GM12878 (cell line): Measurements from ENCODE around the gene GATA3. TPM values are rescaled to one million over a fixed set of nuclear protein-coding genes. Genes with fewer than 3 reads are reported as not detected.
A peak's percentile ranks its signal among the peaks of the same experiment; 100 is the strongest.

Experiments used
- ATAC-seq: fragments of 200-7000 bp; cut with Tn5 transposase; 3 replicates; pipeline ENCODE4 v1.9.1; 2020; ENCODE audit warnings: mild to moderate bottlenecking, moderate library complexity
- BruUV-seq: library from RNA; stranded (reverse); fragments of 400-500 nt; replicated peaks from 2 replicates; lab custom pipeline; 2021; lab: Mats Ljungman, UMichigan
- CTCF ChIA-PET: fragments of 300-600 bp; sonication (Branson Sonifier 250); formaldehyde crosslinking; extraction: SDS; loops from one replicate; lab custom pipeline; 2021; ENCODE audit warnings: inconsistent platforms; lab: Yijun Ruan, JAX
- POLR2A ChIA-PET: fragments of 350-600 bp; formaldehyde crosslinking; extraction: SDS; loops from one replicate; lab custom pipeline; 2021; ENCODE audit warnings: inconsistent platforms; lab: Charles Lee
- RAD21 ChIA-PET: fragments of 300-600 bp; sonication (Branson Sonifier 250); formaldehyde crosslinking; loops from one replicate; lab custom pipeline; 2023; ENCODE audit warnings: antibody characterized with exemption; ENCODE audit not compliant: unreplicated experiment; lab: Charles Lee
- SMC1A ChIA-PET: fragments of 300-600 bp; sonication (Branson Sonifier 250); formaldehyde crosslinking; loops from one replicate; lab custom pipeline; 2023; ENCODE audit not compliant: unreplicated experiment, uncharacterized antibody; lab: Charles Lee
- DNase-seq: peaks from one replicate; pipeline ENCODE4 v3.0.0-alpha.2; 2011; ENCODE audit warnings: low read depth, low spot score
- FAIRE-seq: peaks from 3 replicates; lab custom pipeline; 2011; peaks lifted over from hg19 to GRCh38; lab: Jason Lieb, UNC
- H2AFZ ChIP-seq: 2 replicates; pipeline ENCODE4 v1.6.0; 2011; ENCODE audit warnings: low read depth, low read length, control low read depth; ENCODE audit not compliant: control insufficient read depth
- H3K27ac ChIP-seq: 2 replicates; pipeline ENCODE4 v1.5.1; 2011; ENCODE audit warnings: control low read depth; ENCODE audit not compliant: control insufficient read depth, insufficient read depth
- H3K27me3 ChIP-seq, 2 experiments: replicated peaks in 1 of 2; 2 replicates each; pipeline versions ENCODE4 v1.6.0 to v1.6.1; 2011; ENCODE audit warnings: low read length in 1 of 2; ENCODE audit not compliant: control insufficient read depth in 2 of 2, insufficient read depth in 2 of 2
- H3K36me3 ChIP-seq, 2 experiments: 2 replicates each; pipeline ENCODE4 v1.5.1; 2011; ENCODE audit warnings: low read length in 1 of 2; ENCODE audit not compliant: control insufficient read depth in 2 of 2, insufficient read depth in 2 of 2
- H3K4me1 ChIP-seq: 2 replicates; pipeline ENCODE4 v1.6.1; 2011; ENCODE audit warnings: mild to moderate bottlenecking, low read length, moderate library complexity, mixed read lengths; ENCODE audit not compliant: control insufficient read depth, insufficient read depth
- H3K4me2 ChIP-seq: 2 replicates; pipeline ENCODE4 v1.6.0; 2011; ENCODE audit warnings: control low read depth; ENCODE audit not compliant: control insufficient read depth, insufficient read depth
- H3K4me3 ChIP-seq: fragments of 200-600 bp; sonication (generic); 2 replicates; pipeline ENCODE4 v1.5.1; 2016
- H3K79me2 ChIP-seq: 2 replicates; pipeline ENCODE4 v1.6.0; 2011; ENCODE audit warnings: low read length; ENCODE audit not compliant: control insufficient read depth, insufficient read depth
- H3K9ac ChIP-seq: 2 replicates; pipeline ENCODE4 v1.8.0; 2011; ENCODE audit warnings: low read length, control low read depth, mixed read lengths; ENCODE audit not compliant: control insufficient read depth, insufficient read depth
- H3K9me3 ChIP-seq: replicated peaks from 3 replicates; pipeline ENCODE4 v1.5.1; 2011; ENCODE audit warnings: mild to moderate bottlenecking, low read length; ENCODE audit not compliant: control insufficient read depth, insufficient read depth
- H4K20me1 ChIP-seq: 2 replicates; pipeline ENCODE4 v1.6.0; 2011; ENCODE audit not compliant: control insufficient read depth, insufficient read depth
- EED ChIP-seq: sonication (generic); IDR thresholded peaks from 2 replicates; pipeline ENCODE4 v1.6.1; 2016; ENCODE audit warnings: antibody characterized with exemption, low read depth
- KAT2A ChIP-seq: conservative IDR thresholded peaks from 2 replicates; pipeline ENCODE4 v1.6.1; 2011; ENCODE audit warnings: low read depth, low read length; ENCODE audit not compliant: control insufficient read depth
- STAT3 ChIP-seq: IDR thresholded peaks from 2 replicates; pipeline ENCODE4 v1.6.1; 2011; ENCODE audit warnings: low read depth, low read length, improper control_type of control experiment
- SUZ12 ChIP-seq: fragments of 200-600 bp; sonication (generic); IDR thresholded peaks from one replicate; pipeline ENCODE4 v1.6.1; 2018; ENCODE audit warnings: antibody characterized with exemption, mild to moderate bottlenecking; ENCODE audit not compliant: unreplicated experiment
- TCF3 ChIP-seq: IDR thresholded peaks from 2 replicates; pipeline ENCODE4 v1.6.1; 2012; ENCODE audit warnings: low read depth, mild to moderate bottlenecking, low read length, borderline replicate concordance; ENCODE audit not compliant: insufficient read depth
- USF1 ChIP-seq: IDR thresholded peaks from 2 replicates; pipeline ENCODE4 v1.6.1; 2011; ENCODE audit warnings: borderline replicate concordance, low read depth, mild to moderate bottlenecking, moderate library complexity, mixed read lengths, low read length; ENCODE audit not compliant: insufficient read depth; ENCODE audit errors: extremely low read length
- YBX1 ChIP-seq: fragments of 450-650 bp; IDR thresholded peaks from 2 replicates; pipeline ENCODE4 v1.6.1; 2016; ENCODE audit warnings: antibody characterized with exemption
- ZNF24 ChIP-seq: fragments of 450-650 bp; IDR thresholded peaks from 2 replicates; pipeline ENCODE4 v1.6.1; 2017; ENCODE audit warnings: antibody characterized with exemption, mild to moderate bottlenecking
- WGBS: methylation state at CpG from one replicate; pipeline ENCODE4 v1.1.6; 2016; ENCODE audit warnings: low lambda C conversion rate; ENCODE audit not compliant: insufficient replicate concordance, insufficient coverage; ENCODE audit errors: missing lambda C conversion rate; 5-methylcytosine and 5-hydroxymethylcytosine counted together
- in situ Hi-C: fragments of 300-500 bp; cut with MboI; formaldehyde crosslinking; loops from 9 replicates; pipeline ENCODE4 v1.14.3; 2018; ENCODE audit warnings: mixed read lengths
- intact Hi-C: fragments of 100-400 bp; cut with micrococcal nuclease; formaldehyde crosslinking; loops from one replicate; pipeline ENCODE4 v1.14.2; 2022; ENCODE audit not compliant: unreplicated experiment
- polyA plus RNA-seq, 11 experiments: library from polyadenylated mRNA; depleted of rRNA in 4 of 11; unstranded in 6 of 11; stranded (reverse) in 5 of 11; fragments of >200 nt; fragmentation: Nextera tagmentation in 4 of 11; fragmentation: Illumina TruSeq in 1 of 11; extraction: Ambion mirVana in 4 of 11; extraction: Trizol in 1 of 11; gene quantifications; 1 replicate in 1 of 11; 2 replicates in 10 of 11; pipeline versions ENCODE4 v1.2.1 to v1.2.3, GENCODE V29; 2011 to 2016; ENCODE audit warnings: inconsistent platforms in 2 of 11, missing spikeins in 2 of 11, low read depth in 1 of 11
- total RNA-seq, 4 experiments: library from RNA; depleted of rRNA in 3 of 4; stranded (reverse); fragments of >200 nt in 3 of 4; fragmentation: Illumina TruSeq in 1 of 4; extraction: Trizol in 1 of 4; gene quantifications; 2 replicates each; pipeline versions ENCODE4 v1.2.1 to v1.2.3, GENCODE V29; 2013 to 2021

The GATA3 gene
- total and polyA plus RNA-seq, 10 of the 15 experiments (the other 5 are each of a cell fraction or from before 2014, with no cell fraction given): 0.08 to 0.80 (median 0.29) TPM

DNA sequence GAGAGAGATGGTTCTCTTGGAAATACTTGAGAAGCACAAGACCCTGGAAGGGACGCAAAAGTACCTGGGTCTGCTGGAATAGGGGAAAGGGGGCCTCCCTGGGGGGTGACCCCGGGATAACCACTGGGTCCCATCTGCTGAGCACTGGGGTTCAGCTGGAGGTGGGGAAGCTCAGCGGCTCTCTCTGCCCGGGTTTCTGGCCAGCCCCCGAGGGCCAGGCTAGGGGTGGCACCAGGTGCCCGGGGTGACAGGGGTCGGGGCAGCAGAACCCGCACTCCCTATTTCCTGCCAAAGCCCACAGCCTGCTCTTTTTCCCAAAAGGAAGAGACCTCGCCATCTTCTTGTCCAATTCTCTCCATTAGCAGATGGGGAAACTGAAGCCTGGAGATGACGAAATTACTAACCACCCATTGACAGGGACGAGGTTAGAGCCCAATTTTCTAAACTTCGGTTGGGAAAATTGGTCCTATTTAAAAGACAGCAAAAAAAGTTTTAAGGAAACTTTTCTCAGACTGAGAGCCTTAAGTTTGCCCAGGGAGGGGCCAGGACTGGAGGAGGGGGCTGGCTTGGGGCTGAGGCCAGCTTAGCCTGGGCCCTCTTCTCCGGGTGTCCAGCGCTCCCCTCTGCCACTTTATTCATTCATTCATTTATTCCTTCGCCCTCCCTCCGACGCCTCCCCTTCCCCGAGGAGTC lies 17.8 kb upstream of the GATA3 start (continued):
- TF ChIP-seq KAT2A: no peak
- TF ChIP-seq ZNF24: no peak
- no peak for TF ChIP-seq YBX1
- no peak for TF ChIP-seq USF1
- TF ChIP-seq TCF3: no peak
- no peak for TF ChIP-seq STAT3

DNA sequence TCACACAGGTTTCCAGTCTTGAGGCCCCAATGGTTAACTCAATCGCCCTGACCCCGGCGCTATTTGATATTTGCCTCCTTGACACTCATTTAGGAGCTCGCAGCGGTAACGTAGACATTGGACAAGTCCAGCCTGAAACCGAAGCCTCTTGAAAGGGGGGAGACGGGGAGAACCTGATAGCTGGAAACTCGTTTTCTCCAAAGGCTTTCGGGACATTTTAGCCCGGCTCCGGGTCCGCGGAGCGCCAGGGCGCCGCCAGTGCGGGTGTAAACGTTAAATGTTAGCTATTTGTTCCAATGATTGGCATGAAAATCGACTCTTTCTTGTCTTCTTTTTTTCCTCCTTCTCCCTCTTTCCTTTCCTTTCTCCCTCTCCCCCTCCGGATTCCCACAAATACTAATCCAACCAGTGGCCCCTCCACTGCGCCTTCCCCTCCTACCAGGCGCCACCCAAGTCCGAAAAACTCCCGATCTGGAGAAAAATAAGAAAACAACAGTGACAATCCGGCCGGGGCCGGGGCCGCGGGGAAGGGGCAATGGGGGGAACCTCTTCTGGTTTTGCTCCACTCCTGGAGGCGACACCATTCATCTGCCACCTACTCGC lies 17.2 kb upstream of the GATA3 start:
- in situ Hi-C loops: loop anchor here (25.0 kb wide), 1 partner anchor 1175 kb away; no protein-coding TSS in a partner anchor
- SMC1A ChIA-PET: no interaction called here

More for the DNA sequence above, 17.2 kb upstream of the GATA3 start:
- no peak for ATAC-seq
- Histone ChIP-seq H2AFZ (no peak overlapping the region), H3K9me3 (no peaks in the 10 kb centered on the region), H3K27me3 (peaks cover 20 to 36% of the 10 kb centered on the region in 2 experiments), H3K36me3 (no peaks in the 10 kb centered on the region), H3K4me2 (no peak overlapping the region), H3K9ac (no peak overlapping the region), H4K20me1 (no peaks in the 10 kb centered on the region), H3K27ac (no peak overlapping the region), H3K4me1 (no peaks in the 10 kb centered on the region), H3K4me3 (no peak overlapping the region), H3K79me2 (no peaks in the 10 kb centered on the region)
- TF ChIP-seq SUZ12 (peak; percentile 22), EED (no peak)
- CTCF ChIA-PET: no interaction called here
- intact Hi-C loops: no loop called here
- RAD21 ChIA-PET: no interaction called here
- WGBS: 38% methylated on average over 31 of the region's 32 CpGs
- POLR2A ChIA-PET: no interaction called here
- no peak for FAIRE-seq
- no peak for DNase-seq
- no TSS peak for BruUV-seq
